ENCODE data around the gene THOP1.

DNA sequence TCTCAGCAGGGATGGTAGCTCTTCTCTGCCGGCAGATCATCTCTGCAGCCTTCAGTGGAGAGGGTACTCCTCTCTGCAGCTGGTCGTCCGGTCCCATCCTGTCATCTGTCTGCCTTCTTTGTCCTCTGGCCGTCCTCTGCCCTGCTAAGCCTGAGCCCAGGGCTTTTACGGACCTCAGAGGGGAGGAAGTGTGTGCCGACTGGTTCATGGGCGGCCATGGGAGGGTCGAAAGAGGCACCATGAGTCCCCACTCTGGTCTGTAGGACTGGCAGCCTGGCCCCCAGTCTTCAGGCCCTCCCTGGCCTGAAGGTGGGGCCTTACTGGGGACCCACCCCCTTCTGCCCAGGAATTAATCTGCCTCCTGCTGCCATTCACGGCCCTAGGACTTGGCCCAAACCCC, 38.3 kb downstream of the THOP1 start:
- TF ChIP-seq CTCF (IDR thresholded peaks at IDR 0.05), result no peak
- TF ChIP-seq SIN3A (IDR thresholded peaks at IDR 0.05; ENCODE audit: borderline replicate concordance, insufficient read depth, low read depth, low read length), result no peak
- no peak for TF ChIP-seq POLR2AphosphoS5 (IDR thresholded peaks at IDR 0.05; ENCODE audit: low read depth, low read length)
- TF ChIP-seq, protein P1, sequence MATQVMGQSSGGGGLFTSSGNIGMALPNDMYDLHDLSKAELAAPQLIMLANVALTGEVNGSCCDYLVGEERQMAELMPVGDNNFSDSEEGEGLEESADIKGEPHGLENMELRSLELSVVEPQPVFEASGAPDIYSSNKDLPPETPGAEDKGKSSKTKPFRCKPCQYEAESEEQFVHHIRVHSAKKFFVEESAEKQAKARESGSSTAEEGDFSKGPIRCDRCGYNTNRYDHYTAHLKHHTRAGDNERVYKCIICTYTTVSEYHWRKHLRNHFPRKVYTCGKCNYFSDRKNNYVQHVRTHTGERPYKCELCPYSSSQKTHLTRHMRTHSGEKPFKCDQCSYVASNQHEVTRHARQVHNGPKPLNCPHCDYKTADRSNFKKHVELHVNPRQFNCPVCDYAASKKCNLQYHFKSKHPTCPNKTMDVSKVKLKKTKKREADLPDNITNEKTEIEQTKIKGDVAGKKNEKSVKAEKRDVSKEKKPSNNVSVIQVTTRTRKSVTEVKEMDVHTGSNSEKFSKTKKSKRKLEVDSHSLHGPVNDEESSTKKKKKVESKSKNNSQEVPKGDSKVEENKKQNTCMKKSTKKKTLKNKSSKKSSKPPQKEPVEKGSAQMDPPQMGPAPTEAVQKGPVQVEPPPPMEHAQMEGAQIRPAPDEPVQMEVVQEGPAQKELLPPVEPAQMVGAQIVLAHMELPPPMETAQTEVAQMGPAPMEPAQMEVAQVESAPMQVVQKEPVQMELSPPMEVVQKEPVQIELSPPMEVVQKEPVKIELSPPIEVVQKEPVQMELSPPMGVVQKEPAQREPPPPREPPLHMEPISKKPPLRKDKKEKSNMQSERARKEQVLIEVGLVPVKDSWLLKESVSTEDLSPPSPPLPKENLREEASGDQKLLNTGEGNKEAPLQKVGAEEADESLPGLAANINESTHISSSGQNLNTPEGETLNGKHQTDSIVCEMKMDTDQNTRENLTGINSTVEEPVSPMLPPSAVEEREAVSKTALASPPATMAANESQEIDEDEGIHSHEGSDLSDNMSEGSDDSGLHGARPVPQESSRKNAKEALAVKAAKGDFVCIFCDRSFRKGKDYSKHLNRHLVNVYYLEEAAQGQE (IDR thresholded peaks at IDR 0.05; ENCODE audit: insufficient read depth in 1 of 2, low read depth in 2 of 2, low read length in 1 of 2), result no peak
- TF ChIP-seq TCF7L2 (IDR thresholded peaks at IDR 0.05; ENCODE audit: low read depth, low read length), result no peak

Measured in Panc1 (cell line).